IMR-90 (cell line): ENCODE measurements around the gene DCUN1D2.

Experiments used
- CEBPB ChIP-seq: IDR thresholded peaks from 2 replicates; pipeline ENCODE4 v1.6.1; 2012; ENCODE audit warnings: low read depth, low read length, improper control_type of control experiment
- MAFK ChIP-seq: IDR thresholded peaks from 2 replicates; pipeline ENCODE4 v1.6.1; 2012; ENCODE audit warnings: low read depth, low read length, improper control_type of control experiment
- POLR2A ChIP-seq: IDR thresholded peaks from 2 replicates; pipeline ENCODE4 v1.6.1; 2012; ENCODE audit warnings: mild to moderate bottlenecking, low read depth, low read length
- RCOR1 ChIP-seq: IDR thresholded peaks from 2 replicates; pipeline ENCODE4 v1.6.1; 2012; ENCODE audit warnings: mild to moderate bottlenecking, low read length, improper control_type of control experiment; ENCODE audit not compliant: insufficient replicate concordance
- RFX5 ChIP-seq: IDR thresholded peaks from 2 replicates; pipeline ENCODE4 v1.8.0; 2012; ENCODE audit warnings: low read depth, mild to moderate bottlenecking, low read length, moderate library complexity
- SMC3 ChIP-seq: fragments of 150-350 bp; IDR thresholded peaks from 2 replicates; pipeline ENCODE4 v1.6.1; 2016; ENCODE audit warnings: low read depth, mild to moderate bottlenecking, antibody characterized with exemption, low read length, moderate library complexity
- TF ChIP-seq, protein P1 (sequence below): conservative IDR thresholded peaks from 2 replicates; pipeline ENCODE4 v1.5.1; 2012; ENCODE audit warnings: mild to moderate bottlenecking, low read depth, low read length, improper control_type of control experiment
- TF ChIP-seq, protein P2 (sequence below): fragments of 150-350 bp; IDR thresholded peaks from 2 replicates; pipeline ENCODE4 v1.6.1; 2017; ENCODE audit warnings: mild to moderate bottlenecking, antibody characterized with exemption, low read length, low read depth

- TF ChIP-seq POLR2A (no peak), MAFK (no peak), RFX5 (no peak), SMC3 (no peak), CEBPB (no peak), RCOR1 (no peak)
- TF ChIP-seq, protein P1, sequence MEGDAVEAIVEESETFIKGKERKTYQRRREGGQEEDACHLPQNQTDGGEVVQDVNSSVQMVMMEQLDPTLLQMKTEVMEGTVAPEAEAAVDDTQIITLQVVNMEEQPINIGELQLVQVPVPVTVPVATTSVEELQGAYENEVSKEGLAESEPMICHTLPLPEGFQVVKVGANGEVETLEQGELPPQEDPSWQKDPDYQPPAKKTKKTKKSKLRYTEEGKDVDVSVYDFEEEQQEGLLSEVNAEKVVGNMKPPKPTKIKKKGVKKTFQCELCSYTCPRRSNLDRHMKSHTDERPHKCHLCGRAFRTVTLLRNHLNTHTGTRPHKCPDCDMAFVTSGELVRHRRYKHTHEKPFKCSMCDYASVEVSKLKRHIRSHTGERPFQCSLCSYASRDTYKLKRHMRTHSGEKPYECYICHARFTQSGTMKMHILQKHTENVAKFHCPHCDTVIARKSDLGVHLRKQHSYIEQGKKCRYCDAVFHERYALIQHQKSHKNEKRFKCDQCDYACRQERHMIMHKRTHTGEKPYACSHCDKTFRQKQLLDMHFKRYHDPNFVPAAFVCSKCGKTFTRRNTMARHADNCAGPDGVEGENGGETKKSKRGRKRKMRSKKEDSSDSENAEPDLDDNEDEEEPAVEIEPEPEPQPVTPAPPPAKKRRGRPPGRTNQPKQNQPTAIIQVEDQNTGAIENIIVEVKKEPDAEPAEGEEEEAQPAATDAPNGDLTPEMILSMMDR = no peak
- TF ChIP-seq, protein P2, sequence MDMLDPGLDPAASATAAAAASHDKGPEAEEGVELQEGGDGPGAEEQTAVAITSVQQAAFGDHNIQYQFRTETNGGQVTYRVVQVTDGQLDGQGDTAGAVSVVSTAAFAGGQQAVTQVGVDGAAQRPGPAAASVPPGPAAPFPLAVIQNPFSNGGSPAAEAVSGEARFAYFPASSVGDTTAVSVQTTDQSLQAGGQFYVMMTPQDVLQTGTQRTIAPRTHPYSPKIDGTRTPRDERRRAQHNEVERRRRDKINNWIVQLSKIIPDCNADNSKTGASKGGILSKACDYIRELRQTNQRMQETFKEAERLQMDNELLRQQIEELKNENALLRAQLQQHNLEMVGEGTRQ = no peak
These were observed 20.4 kb upstream of the DCUN1D2 start for GRCh38 chr13:113510871-113511270.
